ENCODE results near the gene DNAH14. TPM values are rescaled to one million over a fixed set of nuclear protein-coding genes. Genes with fewer than 3 reads are reported as not detected.
A peak's percentile ranks its signal among the peaks of the same experiment; 100 is the strongest.

DNAH14 gene
- polyA plus RNA-seq, 2 donors: 1.1 to 2.1 TPM

- 72 to 73% methylated on average over 9 of the region's 9 CpGs for WGBS, 2 donors
- peaks cover 13 to 27% of the 10 kb centered on the region in 2 donors for H3K4me1 ChIP-seq (ENCODE audit: control insufficient read depth in 2 of 2, insufficient read depth in 2 of 2, low read length in 1 of 2)
- peak overlapping the region; percentile 92 to 97 for H3K27ac ChIP-seq (ENCODE audit: low read depth in 2 of 2, low read length in 1 of 2)
- H3K4me3 ChIP-seq (ENCODE audit: low read depth in 1 of 2, low read length in 2 of 2): no peak overlapping the region
- no peaks in the 10 kb centered on the region for H3K9me3 ChIP-seq (ENCODE audit: control insufficient read depth in 2 of 2, insufficient read depth in 1 of 2, low read depth in 1 of 2, low read length in 1 of 2)
- no peaks in the 10 kb centered on the region for H3K27me3 ChIP-seq (ENCODE audit: control insufficient read depth in 1 of 2, insufficient read depth in 2 of 2, low read length in 2 of 2)
- H3K36me3 ChIP-seq (ENCODE audit: control insufficient read depth in 2 of 2, insufficient read depth in 2 of 2, low read length in 1 of 2): no peaks in the 10 kb centered on the region
Observed at GRCh38 chr1:225448146-225448805, 518.8 kb downstream of the DNAH14 start.
